ENCODE results near the gene RBM39.
"Not testable (repeated sequence)": the region's sequence is repeated elsewhere in the genome, so short reads cannot be mapped to it uniquely, and the experiment has no call there.

DNA sequence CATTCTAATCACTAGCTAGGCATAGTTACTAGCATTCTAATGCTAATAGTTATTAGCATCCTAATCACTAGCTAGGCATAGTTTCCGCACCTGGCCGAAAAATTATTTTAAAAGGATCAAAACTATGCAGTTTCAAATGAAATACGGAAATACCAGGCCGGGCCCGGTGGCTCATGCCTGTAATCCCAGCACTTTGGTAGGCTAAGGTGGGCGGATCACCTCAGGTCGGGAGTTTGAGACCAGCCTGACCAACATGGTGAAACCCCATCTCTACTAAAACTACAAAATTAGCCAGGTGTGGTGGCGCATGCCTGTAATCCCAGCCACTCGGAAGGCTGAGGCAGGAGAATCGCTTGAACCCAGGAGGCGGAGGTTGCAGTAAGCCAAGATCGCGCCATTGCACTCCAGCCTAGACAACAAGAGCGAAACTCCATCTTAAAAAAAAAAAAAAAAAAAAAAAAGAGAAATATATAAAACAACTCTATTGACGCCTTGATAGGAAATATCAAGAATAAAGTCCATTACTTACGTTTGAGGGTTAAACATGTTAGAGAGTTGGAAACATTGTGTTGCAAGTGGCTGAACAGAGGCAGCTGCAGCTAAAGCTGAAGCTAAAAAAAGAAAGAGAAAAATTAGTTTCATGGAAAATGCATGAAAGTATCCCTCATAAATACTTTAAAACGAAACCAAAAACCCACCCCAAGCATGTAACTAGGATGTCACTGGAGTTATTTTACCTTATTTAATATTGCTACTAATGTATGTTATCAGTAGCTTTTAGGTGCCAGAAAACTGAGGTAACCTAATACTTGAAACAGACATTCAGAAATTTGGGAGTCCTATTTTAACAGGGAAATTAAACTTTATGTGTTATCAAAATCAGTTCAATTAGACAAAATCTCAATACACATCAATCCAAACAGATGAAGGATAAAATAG, 35.2 kb downstream of the RBM39 start:
- TF ChIP-seq CTCF (IDR thresholded peaks at IDR 0.05 in 2 of 3, conservative IDR thresholded peaks at IDR 0.05 in 1 of 3; ENCODE audit: control insufficient read depth in 2 of 3, extremely low read depth in 1 of 3, insufficient read depth in 1 of 3, low read depth in 3 of 3, low read length in 3 of 3); ZNF274 (IDR thresholded peaks at IDR 0.05; ENCODE audit: insufficient read depth, insufficient read length); NR2F1 (conservative IDR thresholded peaks at IDR 0.05): not testable (repeated sequence)
- 0 out of 2 replicates have a peak, but pooled peaks have one; percentile 27 for TF ChIP-seq POLR2AphosphoS5 (IDR thresholded peaks at IDR 0.05; ENCODE audit: low read length)

Measured in GM12878 (cell line).